HG02588 (cell line): ENCODE results near the gene MACROD2.
"Not testable (repeated sequence)": the region's sequence is repeated elsewhere in the genome, so short reads cannot be mapped to it uniquely, and the experiment has no call there.

Source experiments
- ATAC-seq: cut with Tn5 transposase; IDR thresholded peaks from one replicate; pipeline ENCODE4 v1.9.1; 2021; ENCODE audit warnings: mild to moderate bottlenecking, moderate library complexity; ENCODE audit not compliant: unreplicated experiment

The MACROD2 gene

DNA sequence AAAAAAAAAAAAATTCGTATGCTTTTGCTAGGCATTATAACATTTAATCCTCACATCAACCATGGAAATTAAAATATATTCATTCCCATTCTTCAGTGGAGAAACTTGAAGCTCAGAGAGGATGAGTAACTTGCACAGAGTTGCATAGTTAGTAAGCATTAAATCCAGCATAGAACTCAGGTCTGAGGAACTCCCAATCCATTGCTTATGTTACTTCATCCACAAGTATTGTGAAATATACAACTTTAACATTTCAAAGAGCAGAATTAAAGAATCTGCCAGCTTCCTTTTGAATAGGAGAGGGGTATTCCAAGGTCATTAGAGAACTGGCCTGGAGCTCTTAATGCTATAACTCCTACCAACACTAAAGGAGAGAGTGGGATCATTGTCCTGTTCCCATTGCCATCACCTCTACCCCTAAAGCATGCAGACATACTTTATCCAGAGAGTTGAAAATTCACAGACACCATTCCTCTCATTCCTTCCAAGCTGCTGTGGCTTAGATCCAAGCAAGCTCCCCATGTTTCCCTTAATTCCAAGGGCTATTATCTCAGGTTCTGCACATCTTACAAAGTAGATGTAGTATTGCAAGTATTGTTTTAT is 250.2 kb downstream of the MACROD2 start:
- no peak for ATAC-seq

- no peak for ATAC-seq
These were observed 264.4 kb downstream of the MACROD2 start for GRCh38 chr20:14259689-14260088.

- no peak for ATAC-seq
These were observed 265.1 kb downstream of the MACROD2 start for GRCh38 chr20:14260367-14260766.

GRCh38 chr20:14264869-14265268 is 269.6 kb downstream of the MACROD2 start:
- no peak for ATAC-seq

DNA sequence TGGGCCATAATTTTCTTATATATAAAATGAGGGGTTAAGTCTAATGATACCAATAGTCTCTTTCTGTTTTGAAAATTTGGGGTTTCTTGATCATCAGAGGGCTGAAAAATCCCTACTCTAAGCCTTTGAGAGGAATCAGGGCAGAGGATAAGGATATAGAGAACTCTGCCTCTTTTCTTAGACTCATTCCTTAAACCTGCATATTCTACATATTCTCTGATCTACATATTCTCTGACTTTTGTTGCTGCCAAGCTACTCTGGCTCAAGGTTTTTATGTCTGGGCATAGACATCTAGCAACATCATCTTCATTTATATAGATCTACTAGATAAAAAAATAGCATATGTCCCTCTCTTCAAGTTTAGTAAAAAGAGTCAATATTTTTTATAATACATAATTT is 270.9 kb downstream of the MACROD2 start:
- no peak for ATAC-seq

GRCh38 chr20:14270751-14271150 is 275.4 kb downstream of the MACROD2 start:
- ATAC-seq = not testable (repeated sequence)

DNA sequence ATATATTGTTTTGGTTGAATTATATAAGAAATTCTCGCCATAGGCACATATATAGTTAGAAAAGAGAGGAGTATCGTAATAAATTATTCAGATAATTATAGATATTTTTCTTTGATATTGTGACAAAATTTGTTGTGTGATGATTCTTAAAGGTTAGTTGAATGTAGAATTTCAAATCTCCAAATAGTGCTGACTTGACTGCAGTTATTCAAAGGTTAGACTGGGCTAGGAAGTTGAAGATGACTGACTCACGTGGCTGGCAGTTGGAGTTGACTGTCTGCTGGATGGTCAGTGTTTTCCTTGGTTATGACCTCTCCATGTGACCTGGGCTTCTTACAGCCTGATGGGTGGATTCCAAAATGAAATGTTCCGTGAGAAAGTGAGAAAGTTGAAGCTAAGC is 286.8 kb downstream of the MACROD2 start:
- no peak for ATAC-seq

DNA sequence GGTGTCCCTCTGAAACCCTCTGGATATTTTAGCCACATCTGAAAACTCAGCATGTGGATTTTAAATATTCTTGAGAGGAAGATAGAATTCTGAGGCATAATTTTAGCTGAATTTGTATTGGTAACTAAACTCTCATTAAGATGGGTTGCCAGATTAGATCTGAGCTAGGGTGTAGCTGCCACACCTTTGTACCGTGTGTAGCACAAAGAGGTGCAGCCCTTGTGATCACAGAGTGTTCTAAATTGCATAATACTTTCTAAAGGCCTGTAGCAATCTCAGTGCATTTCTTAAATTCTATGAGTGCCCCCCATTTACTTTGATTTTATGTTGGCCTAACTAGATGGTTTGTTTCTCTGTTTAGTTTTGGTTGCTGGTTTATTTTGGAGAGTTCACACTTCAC is 289.1 kb downstream of the MACROD2 start:
- ATAC-seq = no peak

DNA sequence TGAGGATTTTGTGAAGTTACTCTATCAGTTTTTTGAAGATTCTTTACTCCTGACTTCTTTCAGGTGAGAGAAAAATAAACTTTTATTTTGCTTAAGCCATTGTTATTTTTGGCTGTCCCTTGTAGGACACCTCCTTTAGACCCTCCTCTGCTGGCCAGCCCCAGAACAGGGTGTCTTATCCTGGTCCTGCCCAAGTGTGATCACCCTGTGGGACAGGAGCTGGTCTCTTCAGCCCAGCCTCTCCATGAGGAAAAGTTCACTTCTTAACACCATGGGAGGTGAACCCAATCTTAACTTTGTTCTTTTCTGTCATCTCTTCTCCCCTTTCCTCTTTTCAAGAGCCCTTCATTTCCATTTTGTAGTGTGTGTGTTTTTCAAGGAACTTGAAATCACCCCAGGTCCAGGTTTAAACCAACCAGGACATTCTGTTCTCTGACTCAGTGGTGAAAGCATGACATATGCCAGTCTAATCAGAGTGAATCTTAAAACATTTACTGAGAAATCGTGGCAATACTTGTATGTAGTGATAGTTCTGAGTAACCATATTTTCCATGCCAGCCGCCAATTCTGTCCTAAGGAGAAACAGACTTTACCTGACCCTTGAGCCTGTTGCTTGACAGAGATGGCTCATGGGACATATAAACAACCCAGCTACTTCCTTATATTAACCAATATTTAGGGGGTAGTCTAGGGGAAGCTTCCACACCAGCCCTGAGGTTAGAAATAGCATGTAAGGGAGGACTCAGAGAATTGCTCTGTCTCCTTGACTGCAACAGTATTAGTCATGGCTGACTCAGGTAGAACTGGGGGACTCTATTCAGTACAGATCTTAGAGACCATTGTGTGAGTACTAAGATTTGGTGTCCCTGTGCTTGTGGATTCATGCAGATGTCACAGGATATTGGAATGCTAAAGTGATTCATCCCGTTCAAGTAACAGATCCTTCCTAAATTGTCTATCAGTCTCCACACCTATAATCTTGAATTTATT is 293.3 kb downstream of the MACROD2 start:
- no peak for ATAC-seq

- ATAC-seq = no peak
These were observed 296.2 kb downstream of the MACROD2 start for GRCh38 chr20:14291502-14291901.

DNA sequence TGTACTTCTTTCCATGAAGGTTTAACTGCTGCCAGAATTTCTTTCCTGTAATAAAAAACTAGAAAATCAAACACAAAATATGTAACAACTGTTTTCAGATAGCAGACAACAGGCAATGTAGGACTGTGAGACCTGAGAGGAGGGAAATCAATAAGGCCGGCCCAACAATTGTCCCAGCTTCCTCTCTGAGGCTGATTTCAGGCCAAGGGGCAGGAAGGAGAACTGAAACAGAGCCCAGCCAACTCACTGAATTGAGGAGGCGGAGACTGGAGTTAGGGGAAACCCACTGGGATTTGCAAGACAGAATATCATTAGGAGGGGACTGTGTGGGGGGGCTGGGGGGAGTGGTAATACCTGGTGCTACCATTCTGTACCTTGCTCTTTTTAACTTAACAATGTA is 299.9 kb downstream of the MACROD2 start:
- peak; percentile 61 for ATAC-seq

- no peak for ATAC-seq
These were observed 300.5 kb downstream of the MACROD2 start for GRCh38 chr20:14295770-14296309.

- no peak for ATAC-seq
These were observed 304.5 kb downstream of the MACROD2 start for GRCh38 chr20:14299831-14300230.

DNA sequence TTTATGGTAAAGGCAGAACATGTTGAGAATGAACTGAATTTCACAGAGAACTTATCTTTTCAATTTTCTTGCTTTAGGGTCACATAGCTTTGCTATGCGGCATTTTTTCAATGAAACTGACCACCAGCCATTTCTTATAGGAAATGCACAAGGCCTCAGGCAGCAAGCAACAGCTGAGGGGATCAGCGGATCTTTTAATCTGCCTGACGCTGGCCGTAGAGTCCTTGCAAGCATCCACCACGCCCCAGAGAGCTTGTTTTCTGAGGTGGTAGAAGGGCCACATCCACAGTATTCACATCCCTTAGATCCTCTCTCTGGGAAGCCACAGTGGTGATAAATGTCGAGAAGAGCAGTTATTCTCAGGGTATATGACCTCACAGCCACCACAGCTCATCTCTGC is 307.8 kb downstream of the MACROD2 start:
- ATAC-seq = no peak

GRCh38 chr20:14303651-14304050 is 308.3 kb downstream of the MACROD2 start:
- ATAC-seq = no peak

DNA sequence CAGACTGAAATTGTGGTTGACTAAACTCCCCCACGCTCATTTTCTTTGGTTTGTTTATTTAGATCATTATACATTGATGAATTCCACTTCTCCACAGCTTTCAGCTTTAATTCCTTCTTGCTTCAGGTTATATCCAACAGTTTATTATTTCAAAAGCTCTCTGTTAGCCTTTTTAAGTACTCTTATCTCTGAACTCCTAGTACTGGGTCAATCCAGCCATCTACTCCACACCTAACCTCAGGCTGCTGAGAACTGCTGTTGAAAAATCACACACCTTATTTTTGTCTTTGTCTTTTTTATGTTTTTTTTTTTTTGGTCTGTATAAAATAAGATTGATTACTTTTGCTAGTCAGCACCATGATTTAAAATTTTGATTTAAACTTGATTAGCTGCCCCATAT is 309.2 kb downstream of the MACROD2 start:
- ATAC-seq = no peak

DNA sequence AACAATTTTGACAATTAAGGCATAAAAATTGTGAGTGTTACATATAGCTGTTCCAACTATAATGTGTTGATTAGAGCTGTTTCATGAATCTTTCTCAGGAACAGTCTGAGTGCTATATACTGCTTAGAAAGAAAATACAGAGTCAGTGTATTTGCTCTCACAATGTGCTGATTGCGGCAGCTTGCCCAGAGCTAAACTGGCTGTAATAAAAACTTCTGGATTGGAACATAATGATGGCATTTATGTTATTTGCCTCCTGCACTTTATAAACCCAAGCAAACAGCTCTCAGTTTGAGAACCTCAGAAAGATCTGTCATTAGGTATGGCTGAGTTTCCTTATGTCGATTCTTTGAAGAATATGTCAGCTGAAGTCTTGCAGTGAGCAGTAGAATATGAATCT is 312.6 kb downstream of the MACROD2 start:
- ATAC-seq = no peak

- ATAC-seq = no peak
These were observed 315.8 kb downstream of the MACROD2 start for GRCh38 chr20:14310977-14311627.

DNA sequence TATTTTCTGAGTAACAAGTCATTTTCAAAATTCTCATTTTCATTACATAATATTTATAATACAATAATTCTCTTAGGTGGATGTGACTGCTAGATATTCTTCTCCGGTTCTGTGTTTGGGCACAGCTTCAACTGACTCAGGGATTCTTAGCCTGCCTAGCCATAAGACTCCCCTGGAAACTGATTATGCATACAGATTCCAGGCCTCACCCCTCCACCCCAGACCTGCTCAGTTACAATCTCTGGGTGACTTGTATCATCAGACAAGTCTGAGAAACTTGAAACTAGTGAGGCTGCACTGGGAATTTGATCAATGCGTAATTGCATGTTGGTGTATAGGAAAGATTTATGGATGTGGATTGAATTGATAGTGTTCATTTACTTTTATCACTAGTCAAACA is 316.7 kb downstream of the MACROD2 start:
- no peak for ATAC-seq

DNA sequence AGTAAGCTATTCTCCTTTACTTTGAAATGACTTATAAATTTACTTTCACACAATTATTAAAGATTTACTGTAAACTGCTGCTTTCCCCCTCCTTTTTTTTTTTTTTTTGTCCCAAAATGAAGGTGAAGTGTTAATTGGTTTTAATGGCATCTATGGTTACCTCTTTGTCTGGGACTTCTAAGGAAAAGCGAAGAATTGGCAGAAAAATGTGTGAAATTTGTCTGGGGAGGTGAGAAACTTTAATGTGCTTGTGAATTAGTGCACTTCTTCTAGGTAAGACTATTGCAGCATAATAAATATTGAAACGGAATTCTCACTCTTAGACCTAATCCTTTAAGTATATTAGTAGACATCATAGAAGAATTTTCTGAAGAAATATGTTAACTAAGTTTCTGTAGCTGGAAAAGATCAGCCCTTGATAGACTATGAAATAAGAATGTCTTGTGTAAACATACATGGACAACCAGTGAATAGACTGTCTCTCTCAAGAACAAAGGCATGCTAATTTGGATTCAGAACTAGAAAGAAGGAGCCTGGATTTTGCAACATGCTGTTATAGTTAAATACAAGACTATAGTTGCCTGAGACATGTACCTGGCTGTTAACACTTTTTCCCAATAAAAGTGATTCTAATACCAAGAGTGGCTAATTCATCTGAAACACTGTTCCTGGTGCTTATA is 318.2 kb downstream of the MACROD2 start:
- no peak for ATAC-seq

DNA sequence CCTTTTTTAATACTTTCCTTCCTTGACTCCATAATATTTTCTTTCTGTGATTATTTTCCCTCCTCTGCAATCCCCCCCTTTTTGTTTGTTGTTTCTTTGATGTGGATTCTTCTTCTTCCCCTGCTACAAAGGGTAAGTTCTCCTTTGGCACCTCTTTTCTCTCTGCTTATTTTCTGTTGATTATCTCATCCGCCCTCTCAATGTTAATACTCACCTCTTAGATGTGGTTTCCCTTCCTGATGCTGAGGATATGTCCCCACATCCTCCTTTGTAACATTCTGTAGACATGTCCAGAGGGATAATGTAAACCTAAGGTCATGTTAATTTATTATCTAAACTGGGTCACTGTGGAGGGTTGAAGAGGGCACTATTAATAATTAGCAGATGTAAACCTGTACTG is 324.4 kb downstream of the MACROD2 start:
- ATAC-seq = no peak
